Hematopoietic multipotent progenitor cell treated with erythropoietin and hydrocortisone succinate and interleukin-3 and kit ligand, for 15 days (in vitro differentiated cells): Measurements from ENCODE around the gene EIF1AX.
"Not testable (repeated sequence)": the region's sequence is repeated elsewhere in the genome, so short reads cannot be mapped to it uniquely, and the experiment has no call there.

Source experiments
- DNase-seq: peaks from one replicate; pipeline ENCODE4 v3.0.0-alpha.2; 2015; ENCODE audit warnings: low spot score

EIF1AX gene

DNA sequence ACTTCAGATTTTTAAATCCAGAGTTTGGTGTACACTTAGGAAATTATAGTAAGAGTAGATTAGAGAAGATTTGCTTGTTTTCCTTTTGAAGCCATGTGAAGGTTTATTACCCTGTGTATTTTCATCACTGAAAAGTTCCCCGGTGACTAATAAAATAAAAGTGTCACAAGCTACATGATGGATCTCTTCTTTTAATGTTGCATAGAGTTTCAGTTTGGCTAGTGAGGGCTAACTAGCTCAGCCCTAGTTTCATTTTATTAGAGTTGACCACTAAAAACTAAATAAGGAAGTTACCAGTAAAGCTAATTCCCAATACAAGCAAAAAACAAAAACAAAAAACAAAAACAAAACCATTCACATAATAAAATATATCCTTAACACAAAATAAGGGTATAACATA is 14.8 kb downstream of the EIF1AX start:
- DNase-seq, result not testable (repeated sequence)

DNA sequence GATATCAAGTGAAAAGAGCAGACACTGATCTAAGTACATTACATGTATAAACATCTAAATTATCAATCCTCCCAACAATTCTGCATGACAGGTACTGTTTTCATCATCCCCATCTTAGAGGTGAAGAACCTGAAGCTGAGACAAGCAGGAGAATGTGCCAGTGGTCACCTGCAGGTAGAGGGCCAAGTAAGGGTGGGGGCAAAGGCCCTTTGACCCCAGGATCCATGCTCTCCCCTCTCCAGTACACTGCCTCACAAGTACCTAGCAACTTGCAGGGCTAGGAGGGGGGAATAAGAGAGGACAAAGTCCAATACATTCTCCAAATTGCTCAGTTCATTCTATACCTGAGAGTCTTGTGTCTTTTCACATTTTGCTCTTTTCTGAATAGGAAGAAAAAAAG is 16.7 kb downstream of the EIF1AX start:
- DNase-seq, result no peak

DNA sequence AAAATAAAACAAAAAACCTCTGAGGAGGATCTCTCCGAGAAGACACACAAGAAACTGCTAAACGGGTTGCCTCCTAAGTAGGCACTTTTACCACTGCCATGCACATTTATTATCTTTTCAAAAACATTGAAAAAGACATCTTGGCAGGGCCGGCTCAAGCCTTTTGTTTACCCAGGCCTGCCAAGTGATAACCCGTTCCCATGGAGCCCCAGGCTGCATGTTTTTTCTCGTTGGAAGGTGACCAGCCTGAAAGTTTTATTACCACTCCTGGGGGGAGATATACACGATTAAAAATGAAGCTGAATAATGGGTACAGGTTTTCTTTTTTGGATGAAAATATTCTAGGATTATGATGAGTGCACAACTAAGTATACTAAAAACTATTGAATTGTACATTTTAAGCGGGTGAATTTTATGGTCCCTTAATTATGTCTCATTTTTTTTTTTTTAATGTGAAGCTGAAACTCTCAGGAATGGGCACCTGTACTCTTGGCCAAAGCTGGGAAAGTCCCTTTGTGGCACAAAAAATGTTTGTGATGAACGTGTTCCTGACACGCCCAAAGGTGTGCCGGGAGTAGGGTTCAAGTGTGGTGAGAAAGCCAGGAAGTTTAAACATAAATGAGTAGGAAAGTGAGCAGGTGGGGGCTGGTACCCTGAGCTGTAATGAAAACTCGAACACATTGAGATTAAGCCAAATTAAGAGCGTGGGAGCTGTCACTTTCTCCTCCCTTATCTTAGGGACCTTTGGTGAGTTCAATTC is 23.4 kb downstream of the EIF1AX start:
- DNase-seq, result no peak

DNA sequence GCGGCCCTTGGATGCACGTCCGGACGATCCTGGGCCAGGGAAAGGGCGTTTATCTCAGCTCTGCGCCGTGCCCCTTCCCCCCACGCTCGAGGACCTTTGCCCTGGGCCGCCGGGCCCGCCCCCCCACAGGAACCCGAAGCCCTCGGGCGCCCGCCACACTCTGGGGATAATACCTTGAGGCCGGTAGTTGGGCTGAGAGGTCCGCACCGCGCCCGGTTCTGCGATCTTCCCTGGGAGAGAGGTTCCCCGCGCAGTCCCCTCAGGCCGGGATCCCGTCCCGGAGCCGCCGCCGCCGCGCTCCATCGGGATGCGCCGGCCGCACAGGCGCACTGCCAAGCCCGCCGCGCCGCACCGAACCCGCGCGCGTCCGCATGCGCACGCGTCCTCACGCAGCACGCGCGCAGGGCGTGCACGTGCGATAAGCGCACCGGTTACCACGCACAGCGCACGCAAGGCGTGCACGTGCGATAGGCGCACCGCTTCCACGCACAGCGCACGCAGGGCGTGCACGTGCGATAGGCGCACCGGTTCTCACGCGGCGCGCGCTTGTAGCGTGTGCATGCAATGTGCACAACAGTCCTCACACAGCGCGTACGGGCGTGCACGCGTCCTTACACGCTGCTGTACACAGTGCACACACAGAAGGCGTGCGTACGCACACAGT is 24.9 kb downstream of the EIF1AX start, which contains the start of gene MAP7D2:
MAP7D2 (minus strand) TSS at position 331 of the 664 bp plus-strand sequence; CDS start at position 303, 28 bp downstream.
- DNase-seq, result no peak

DNA sequence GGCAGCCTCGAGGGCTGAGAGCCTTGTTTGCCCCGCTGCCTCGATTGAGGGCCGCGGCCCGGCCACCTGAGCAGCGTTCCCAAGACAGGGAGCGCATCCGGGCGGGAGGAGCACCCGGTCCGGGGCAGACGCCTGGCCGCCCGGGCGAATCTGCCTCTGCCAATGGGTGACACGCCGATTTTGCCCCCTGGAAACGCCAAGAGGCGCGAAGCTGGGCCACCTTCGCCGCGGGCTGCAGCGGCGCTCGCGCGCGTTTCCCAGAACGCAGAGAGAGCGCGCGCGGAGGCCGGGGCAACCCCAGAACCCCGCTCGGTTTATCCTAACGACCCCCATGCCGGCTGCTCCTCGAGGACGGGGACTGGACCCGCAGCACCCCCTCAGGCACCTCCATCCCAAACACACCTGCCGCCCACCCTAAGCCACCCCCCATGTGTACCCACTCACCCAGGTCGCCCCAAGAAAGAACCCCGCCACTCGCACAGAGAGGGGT is 25.5 kb downstream of the EIF1AX start:
- DNase-seq, result no peak

DNA sequence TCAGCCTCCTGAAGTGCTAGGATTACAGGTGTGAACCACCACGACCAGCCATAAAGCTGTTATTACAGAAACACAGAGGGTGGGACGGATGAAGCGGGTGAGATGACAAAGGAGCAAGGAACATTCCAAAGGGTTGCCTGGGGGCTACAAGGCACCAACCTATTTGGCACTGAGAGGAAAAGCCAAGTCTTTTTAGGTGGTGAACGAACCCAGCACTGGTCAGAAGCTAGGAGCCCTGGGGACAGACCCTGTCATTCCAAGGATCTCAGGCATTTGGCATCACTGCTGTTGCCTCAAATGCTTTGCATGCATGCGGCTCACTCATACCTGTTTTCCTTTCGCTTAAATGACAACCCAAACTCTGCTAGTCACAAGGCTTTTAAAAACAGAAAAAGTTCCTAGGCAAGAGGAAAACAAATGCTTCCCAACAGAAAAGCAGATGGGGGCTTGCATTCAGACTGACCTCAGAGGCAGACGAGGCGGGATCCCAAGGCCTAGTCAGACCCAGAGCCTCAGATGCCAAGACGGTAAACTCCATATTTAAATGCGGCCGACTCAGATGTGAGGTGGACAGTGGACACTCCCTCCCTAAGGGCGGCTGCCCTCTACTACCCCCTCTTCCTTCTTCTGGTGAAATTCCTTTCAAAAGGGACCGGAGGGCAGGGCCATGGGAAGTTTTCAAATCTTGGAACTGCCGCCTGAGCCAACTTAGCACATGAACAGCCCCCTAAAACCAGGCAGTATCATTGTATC is 29.4 kb downstream of the EIF1AX start:
- DNase-seq, result no peak

DNA sequence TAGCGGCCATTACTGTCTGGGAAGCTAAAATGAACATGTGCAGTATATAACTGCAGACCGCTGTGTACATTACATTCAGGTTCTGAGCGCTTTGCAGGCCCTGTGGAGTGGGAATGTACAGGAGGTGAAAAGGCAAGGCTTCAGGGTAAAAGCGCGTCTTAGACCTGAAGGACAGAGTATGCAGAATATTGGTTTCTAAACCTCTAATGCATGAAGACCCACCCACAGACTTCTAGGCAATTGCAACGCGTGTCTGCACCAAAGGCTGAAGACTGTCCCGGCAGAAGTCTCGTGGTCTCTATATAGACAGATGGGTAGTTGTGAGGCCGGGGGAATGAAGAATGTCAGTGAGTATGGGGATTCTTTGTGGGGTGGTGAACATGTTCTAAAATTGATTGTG is 30.4 kb downstream of the EIF1AX start:
- no peak for DNase-seq

DNA sequence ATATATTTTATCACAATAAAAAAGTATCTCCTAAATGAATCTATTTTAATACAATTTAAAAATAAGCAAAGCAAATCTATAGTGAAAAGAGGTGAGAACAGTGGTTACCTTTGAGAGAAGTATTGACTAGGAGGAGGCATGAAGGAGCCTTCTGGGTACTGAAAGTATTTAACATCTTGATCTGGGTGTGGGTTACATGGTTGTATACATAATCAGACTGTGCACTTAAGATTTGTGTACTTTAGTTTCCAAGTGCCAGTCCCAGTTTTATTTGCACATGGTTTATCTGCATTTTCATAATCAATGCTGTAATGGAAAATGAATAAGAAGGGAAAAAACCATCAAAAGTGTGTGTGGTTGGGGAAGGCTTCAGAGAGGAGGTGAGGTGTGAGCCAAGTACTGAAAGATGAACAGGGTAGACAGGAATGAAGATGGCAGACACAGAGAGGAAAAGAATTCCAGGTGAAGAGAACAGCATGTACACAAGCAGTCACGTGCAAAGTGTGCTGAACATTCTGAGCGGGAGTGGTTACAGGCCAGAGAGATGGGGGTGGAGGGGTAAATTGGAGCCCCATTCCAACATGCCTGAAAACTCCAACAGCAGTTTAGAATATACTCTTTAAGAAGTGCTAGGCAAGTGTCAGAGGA is 39.6 kb downstream of the EIF1AX start:
- DNase-seq, result no peak

DNA sequence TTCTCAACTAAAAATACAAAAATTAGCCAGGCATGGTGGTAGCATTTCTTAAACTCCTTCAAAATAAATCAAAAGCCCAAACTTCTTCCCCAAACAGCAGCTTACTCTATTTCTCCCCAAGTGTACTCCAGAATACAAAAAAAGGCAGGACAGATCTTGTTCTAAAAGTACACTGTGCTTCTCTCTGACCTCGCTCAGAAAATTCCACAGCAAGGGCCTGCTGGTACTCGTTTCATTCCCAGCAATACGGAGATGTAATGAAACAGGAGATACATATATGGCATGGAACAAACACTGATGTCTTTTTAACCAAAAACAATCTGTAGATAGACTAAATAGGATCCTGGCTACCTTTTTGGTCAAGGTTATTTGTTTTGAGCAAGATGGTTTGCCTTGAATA is 50.1 kb downstream of the EIF1AX start:
- DNase-seq, result no peak

DNA sequence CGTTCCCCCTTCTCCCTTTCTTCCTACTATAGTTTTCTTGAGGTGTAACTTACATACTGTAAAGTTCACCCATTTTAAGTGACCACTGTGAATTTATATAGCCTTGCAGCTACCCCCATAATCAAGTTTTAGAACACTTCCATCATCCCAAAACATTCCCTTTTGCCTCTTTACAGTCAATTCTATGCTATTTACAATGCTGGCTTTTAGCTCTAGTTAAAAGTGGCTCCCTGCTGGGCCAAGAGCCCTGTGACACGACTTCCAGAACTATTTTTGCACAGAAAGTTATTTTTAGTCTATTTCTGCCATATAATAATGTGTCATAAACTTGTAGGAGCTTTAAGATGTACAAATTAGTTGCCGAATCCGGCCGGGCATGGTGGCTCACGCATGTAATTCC is 51.8 kb downstream of the EIF1AX start:
- DNase-seq, result no peak

DNA sequence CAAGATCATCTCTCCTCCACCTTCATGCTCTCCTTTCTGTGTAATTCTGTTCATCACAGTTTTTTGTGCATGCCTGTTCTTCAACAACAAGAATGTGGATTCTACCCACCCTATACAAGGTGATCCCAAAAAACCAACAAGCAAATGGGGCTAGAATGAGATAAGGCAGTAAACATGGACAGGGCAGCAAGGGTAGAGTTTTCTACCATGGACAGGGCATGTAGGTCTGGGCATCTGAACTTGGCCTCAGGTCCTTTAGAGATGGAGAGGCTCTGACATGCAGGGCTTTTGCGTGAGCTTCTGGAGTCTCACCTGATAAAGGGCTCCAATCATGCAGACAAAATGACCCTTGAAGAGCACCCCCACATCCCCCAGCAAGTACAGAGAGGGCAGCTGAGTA is 61.4 kb downstream of the EIF1AX start:
- DNase-seq, result no peak
